ENCODE results near the gene IQSEC3. TPM values are rescaled to one million over a fixed set of nuclear protein-coding genes. Genes with fewer than 3 reads are reported as not detected.

Gene IQSEC3
- total RNA-seq, 1 experiment from 2014 or later = 0.55 TPM

GRCh38 chr12:171743-172676 is 105.4 kb downstream of the IQSEC3 start:
- H3K79me1 ChIP-seq (ENCODE audit: insufficient read depth, low read depth, low read length, poor library complexity, severe bottlenecking) = no peaks in the 10 kb centered on the region
- DNase-seq = no peak
- no peak overlapping the region for H3K56ac ChIP-seq (ENCODE audit: insufficient read length, low read depth, low read length)
- H3K4me3 Mint-ChIP-seq = no peak overlapping the region
- no CpG with 5 or more reads among the region's 18 CpGs for WGBS (ENCODE audit: extremely low coverage, insufficient read length, low lambda C conversion rate)
- peaks cover 47 to 71% of the 10 kb centered on the region in 2 experiments for H3K4me1 Mint-ChIP-seq
- no peak overlapping the region; the same call in 1 of the 2 replicates for H3K14ac ChIP-seq (ENCODE audit: insufficient read depth, low read length)
- no peak overlapping the region for H2BK12ac ChIP-seq (ENCODE audit: insufficient read length, low read depth, low read length)
- H2AK5ac ChIP-seq (ENCODE audit: insufficient read length, low read length) = no peak overlapping the region
- no peaks in the 10 kb centered on the region for H3K9me3 Mint-ChIP-seq
- H3T11ph ChIP-seq (ENCODE audit: low read length) = no peak overlapping the region
- H3K23ac ChIP-seq (ENCODE audit: insufficient read length, low read depth, low read length) = no peak overlapping the region
- no peak overlapping the region for H3K4ac ChIP-seq (ENCODE audit: low read depth, low read length)
- TF ChIP-seq CTCF (conservative IDR thresholded peaks at IDR 0.05) = no peak
- H3K27ac Mint-ChIP-seq = 0 out of 7 replicates have a peak overlapping the region, but pooled peaks of 1 of the 3 experiments have one; percentile 57
- H4K5ac ChIP-seq (ENCODE audit: insufficient read length, low read depth, low read length) = no peak overlapping the region
- H2BK15ac ChIP-seq (ENCODE audit: low read depth, low read length) = no peak overlapping the region
- H2AFZ ChIP-seq (ENCODE audit: low read length) = no peak overlapping the region
- no peaks in the 10 kb centered on the region for H3K23me2 ChIP-seq (ENCODE audit: insufficient read length, low read depth, low read length, poor library complexity, severe bottlenecking)
- H2BK20ac ChIP-seq (ENCODE audit: low read depth, low read length, poor library complexity, severe bottlenecking) = no peak overlapping the region
- H4K91ac ChIP-seq (ENCODE audit: insufficient read length, low read depth, low read length) = no peak overlapping the region
- no peaks in the 10 kb centered on the region for H4K20me1 ChIP-seq (ENCODE audit: control insufficient read depth, insufficient read depth, insufficient read length)
- H3K27me3 Mint-ChIP-seq (ENCODE audit: low read depth) = peaks cover 21% of the 10 kb centered on the region
- no peak overlapping the region for H2BK5ac ChIP-seq (ENCODE audit: insufficient read length, low read length)
- no peaks in the 10 kb centered on the region for H3K9me3 ChIP-seq (ENCODE audit: control insufficient read depth, low read depth, low read length)
- H3K4me2 ChIP-seq (ENCODE audit: insufficient read depth, insufficient read length, low read length) = no peak overlapping the region
- H2BK120ac ChIP-seq (ENCODE audit: low read depth, low read length, poor library complexity, severe bottlenecking) = no peak overlapping the region
- no peak overlapping the region for H4K8ac ChIP-seq (replicated peaks; ENCODE audit: insufficient read length, low read depth, low read length)
- no peak overlapping the region for H3K18ac ChIP-seq (ENCODE audit: insufficient read length, low read depth, low read length)
- H3K9ac ChIP-seq (ENCODE audit: extremely low read depth, insufficient read length, low read length) = no peak overlapping the region
- no peaks in the 10 kb centered on the region; a peak in 2 of 7 replicates for H3K36me3 Mint-ChIP-seq (ENCODE audit: insufficient read depth in 1 of 3, low read depth in 3 of 3)
- H3K27me3 ChIP-seq (ENCODE audit: insufficient read depth, low read length) = no peaks in the 10 kb centered on the region
- H3K79me2 ChIP-seq (ENCODE audit: insufficient read depth, low read length) = no peaks in the 10 kb centered on the region
- no peak overlapping the region for H3K27ac ChIP-seq (ENCODE audit: insufficient read length, low read depth, low read length)
- H3K4me1 ChIP-seq (ENCODE audit: insufficient read depth, low read length) = peaks cover 6% of the 10 kb centered on the region; the same call in 1 of the 2 replicates

Measured in H9 (cell line).